Keratinocyte (primary cell): ENCODE results near the gene FRMPD4.

Experiments used
- CTCF ChIP-seq, 3 experiments: IDR thresholded peaks in 1 of 3; conservative IDR thresholded peaks in 1 of 3; optimal IDR thresholded peaks in 1 of 3; 2 replicates in 2 of 3; 3 replicates in 1 of 3; pipeline versions ENCODE3 to v1.5.1; 2011; ENCODE audit warnings: low read length in 3 of 3, mild to moderate bottlenecking in 3 of 3, moderate library complexity in 2 of 3, control low read depth in 1 of 3, inconsistent platforms in 1 of 3; ENCODE audit not compliant: insufficient read depth in 2 of 3; ENCODE audit errors: extremely low read depth in 1 of 3
- EZH2 ChIP-seq: IDR thresholded peaks from one replicate; pipeline ENCODE4 v1.6.1; 2012; ENCODE audit warnings: inconsistent platforms, mild to moderate bottlenecking, low read length, moderate library complexity

GRCh38 chrX:12170755-12171154 lies 32.5 kb downstream of the FRMPD4 start:
- TF ChIP-seq CTCF (optimal IDR thresholded peaks at IDR 0.05 in 1 of 3, IDR thresholded peaks at IDR 0.05 in 1 of 3, conservative IDR thresholded peaks at IDR 0.05 in 1 of 3; ENCODE audit: extremely low read depth in 1 of 3, insufficient read depth in 2 of 3, low read length in 3 of 3) (no peak), EZH2 (no peak)
